Sigmoid colon (tissue), 4 donors: ENCODE measurements around the gene NEK5.

Experiments
- CTCF ChIP-seq, 4 experiments: fragments of 450-650 bp in 3 of 4; fragments of 200-600 bp in 1 of 4; IDR thresholded peaks; one replicate each; pipeline ENCODE4 v1.5.1; 2016 to 2019; ENCODE audit warnings: antibody characterized with exemption in 4 of 4, mild to moderate bottlenecking in 3 of 4, moderate library complexity in 2 of 4
- POLR2AphosphoS5 ChIP-seq, 4 donors: sonication (generic); formaldehyde crosslinking; IDR thresholded peaks; one replicate each; pipeline ENCODE4 v1.6.1; 2017; ENCODE audit warnings: antibody characterized with exemption in 4 of 4

DNA sequence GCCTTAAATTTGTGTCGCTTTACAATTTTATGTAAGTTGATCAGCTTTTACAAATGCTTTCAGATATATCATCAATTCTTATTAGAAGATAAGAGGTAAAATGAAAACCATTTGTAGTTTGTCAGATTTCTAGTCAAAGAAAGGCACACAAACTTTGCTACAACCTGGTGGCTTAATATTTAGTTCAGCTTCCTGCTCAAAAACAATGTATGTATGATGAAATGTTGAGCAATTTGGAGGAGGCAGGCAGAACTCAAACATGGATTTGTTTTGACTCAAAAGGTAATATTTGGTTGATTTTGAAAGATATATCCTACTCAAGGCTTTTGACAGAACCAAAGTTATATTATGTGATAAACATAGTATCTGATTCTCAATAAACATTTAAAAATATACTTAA is 24.2 kb downstream of the NEK5 start:
- TF ChIP-seq CTCF (IDR thresholded peaks at IDR 0.05) (no peak), POLR2AphosphoS5 (IDR thresholded peaks at IDR 0.05) (no peak)
